ENCODE data around the gene PPP4R2.

The PPP4R2 gene

GRCh38 chr3:73071952-73072351 lies 75.3 kb downstream of the PPP4R2 start:
- DNase-seq: no peak

- no peak for DNase-seq
Measured at GRCh38 chr3:73072634-73073033, 76.0 kb downstream of the PPP4R2 start.

- no peak for DNase-seq
Measured at GRCh38 chr3:73073091-73073707, 76.6 kb downstream of the PPP4R2 start.

GRCh38 chr3:73074781-73075180 lies 78.2 kb downstream of the PPP4R2 start:
- no peak for DNase-seq

GRCh38 chr3:73080216-73080966 lies 83.8 kb downstream of the PPP4R2 start:
- no peak for DNase-seq

GRCh38 chr3:73081140-73081539 lies 84.5 kb downstream of the PPP4R2 start:
- DNase-seq: no peak

- DNase-seq: no peak
Measured at GRCh38 chr3:73084170-73084569, 87.6 kb downstream of the PPP4R2 start.

GRCh38 chr3:73086071-73086494 lies 89.5 kb downstream of the PPP4R2 start:
- no peak for DNase-seq

GRCh38 chr3:73094129-73094528 lies 97.5 kb downstream of the PPP4R2 start:
- DNase-seq: no peak

- DNase-seq: no peak
Measured at GRCh38 chr3:73094951-73095350, 98.3 kb downstream of the PPP4R2 start.

- no peak for DNase-seq
Measured at GRCh38 chr3:73096169-73096568, 99.6 kb downstream of the PPP4R2 start.

GRCh38 chr3:73098026-73098425 lies 101.4 kb downstream of the PPP4R2 start:
- DNase-seq: no peak

GRCh38 chr3:73098873-73099272 lies 102.3 kb downstream of the PPP4R2 start:
- DNase-seq: no peak

- no peak for DNase-seq
Measured at GRCh38 chr3:73100741-73101559, 104.3 kb downstream of the PPP4R2 start.

GRCh38 chr3:73101881-73102280 lies 105.3 kb downstream of the PPP4R2 start:
- DNase-seq: no peak

- DNase-seq: no peak
Measured at GRCh38 chr3:73107215-73107614, 110.6 kb downstream of the PPP4R2 start.

- DNase-seq: no peak
Measured at GRCh38 chr3:73107676-73108187, 111.1 kb downstream of the PPP4R2 start.

GRCh38 chr3:73108750-73109149 lies 112.1 kb downstream of the PPP4R2 start:
- no peak for DNase-seq

GRCh38 chr3:73110530-73110929 lies 113.9 kb downstream of the PPP4R2 start:
- DNase-seq: no peak

- DNase-seq: no peak
Measured at GRCh38 chr3:73114711-73115110, 118.1 kb downstream of the PPP4R2 start.

- DNase-seq: no peak
Measured at GRCh38 chr3:73115806-73116205, 119.2 kb downstream of the PPP4R2 start.

Data from NCI-H1436 treated with DMSO at 0.1 percent for 48 hours (cell line).